Esophagus muscularis mucosa (tissue), 3 donors: Measurements from ENCODE around the gene PLP2.

Experiments
- CTCF ChIP-seq, 3 experiments: fragments of 200-600 bp in 2 of 3; fragments of 450-650 bp in 1 of 3; sonication (generic) in 2 of 3; IDR thresholded peaks; one replicate each; pipeline ENCODE4 v1.5.1; 2017 to 2019; ENCODE audit warnings: antibody characterized with exemption in 3 of 3, mild to moderate bottlenecking in 2 of 3, moderate library complexity in 1 of 3
- EP300 ChIP-seq: sonication (generic); formaldehyde crosslinking; IDR thresholded peaks from one replicate; pipeline ENCODE4 v1.6.1; 2017; ENCODE audit warnings: antibody characterized with exemption

GRCh38 chrX:49220100-49220499 lies 48.4 kb downstream of the PLP2 start:
- no peak for TF ChIP-seq CTCF (IDR thresholded peaks at IDR 0.05)
- TF ChIP-seq EP300: no peak
